ENCODE results near the gene MAFB. TPM values are rescaled to one million over a fixed set of nuclear protein-coding genes. Genes with fewer than 3 reads are reported as not detected.

Gene MAFB
- polyA plus RNA-seq, 4 donors = 117 to 147 (median 136) TPM

DNA sequence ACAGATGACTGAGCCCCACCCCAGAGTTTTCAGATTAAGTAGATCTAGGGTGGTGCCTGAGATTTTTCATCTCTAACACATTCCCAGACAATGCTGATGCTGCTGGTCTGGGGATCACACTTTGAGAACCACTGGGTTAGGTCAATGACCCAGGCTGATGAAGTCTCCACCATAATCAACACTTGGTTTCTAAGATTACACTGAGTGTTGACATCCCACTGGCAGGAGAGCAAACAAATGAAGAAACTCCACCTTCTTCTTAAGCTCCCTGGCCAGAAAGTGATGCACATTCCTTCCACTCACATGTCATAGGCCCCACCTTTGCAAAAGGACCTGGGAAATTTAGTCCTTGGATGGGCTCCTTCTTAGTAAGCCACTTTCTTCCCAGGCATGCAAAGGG, 53.1 kb downstream of the MAFB start:
- DNase-seq (ENCODE audit: low read depth in 4 of 4, low spot score in 2 of 4) = no peak
